GM19438 (cell line): ENCODE data around the gene TSPOAP1.
"Not testable (repeated sequence)": the region's sequence is repeated elsewhere in the genome, so short reads cannot be mapped to it uniquely, and the experiment has no call there.

ENCODE experiments used
- ATAC-seq: cut with Tn5 transposase; IDR thresholded peaks from one replicate; pipeline ENCODE4 v1.9.1; 2021; ENCODE audit warnings: low read depth; ENCODE audit not compliant: unreplicated experiment

The TSPOAP1 gene

DNA sequence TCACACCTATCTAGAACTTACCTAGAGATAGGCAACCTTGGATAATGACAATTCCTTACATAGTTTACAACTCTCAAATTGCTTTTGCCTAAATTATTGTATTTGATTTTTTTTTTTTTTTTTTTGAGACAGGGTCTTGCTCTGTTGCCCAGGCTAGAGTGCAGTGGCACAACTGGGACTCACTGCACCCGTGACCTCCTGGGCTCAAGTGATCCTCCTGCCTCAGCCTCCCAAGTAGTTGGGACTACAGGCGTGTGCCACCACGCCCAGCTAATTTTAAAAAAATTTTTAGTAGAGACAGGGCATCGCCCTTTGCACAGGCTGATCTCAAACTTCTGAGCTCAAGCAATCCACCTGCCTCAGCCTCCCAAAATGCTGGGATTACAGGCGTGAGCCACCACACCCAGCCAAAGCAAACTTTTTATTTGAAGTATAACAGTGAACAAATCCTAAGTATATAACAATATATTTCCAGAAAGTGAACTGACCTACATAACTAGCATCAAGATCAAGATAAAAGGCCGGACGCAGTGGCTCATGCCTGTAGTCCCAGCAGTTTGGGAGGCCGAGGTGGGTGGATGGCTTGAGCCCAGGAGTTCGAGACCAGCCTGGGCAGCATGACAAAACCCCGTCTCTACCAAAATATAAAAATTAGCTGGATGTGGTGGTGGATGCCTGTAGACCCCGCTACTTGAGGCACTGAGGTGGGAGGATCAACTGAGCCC, 12.7 kb upstream of the TSPOAP1 start:
- ATAC-seq = not testable (repeated sequence)

DNA sequence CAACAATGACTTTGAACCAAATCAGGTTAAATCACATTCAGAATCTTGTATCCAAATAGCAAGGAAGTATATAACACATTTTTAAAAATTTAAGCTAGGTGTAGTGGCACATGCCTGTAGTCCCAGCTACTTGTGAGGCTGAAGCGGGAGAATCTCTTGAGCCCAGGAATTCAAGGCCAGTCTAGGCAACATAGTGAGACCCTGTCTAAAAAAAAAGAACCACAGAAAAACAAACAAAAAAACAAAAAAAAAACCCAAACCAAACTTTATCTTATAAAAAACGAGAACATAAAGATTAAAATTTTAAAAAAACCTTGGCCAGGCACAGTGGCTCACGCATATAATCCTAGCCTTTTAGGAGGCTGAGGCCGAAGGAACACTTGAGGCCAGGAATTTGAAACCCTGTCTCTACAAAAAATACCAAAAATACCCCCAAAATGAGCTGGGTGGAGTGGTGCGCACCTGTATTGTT, 11.8 kb upstream of the TSPOAP1 start:
- no peak for ATAC-seq

DNA sequence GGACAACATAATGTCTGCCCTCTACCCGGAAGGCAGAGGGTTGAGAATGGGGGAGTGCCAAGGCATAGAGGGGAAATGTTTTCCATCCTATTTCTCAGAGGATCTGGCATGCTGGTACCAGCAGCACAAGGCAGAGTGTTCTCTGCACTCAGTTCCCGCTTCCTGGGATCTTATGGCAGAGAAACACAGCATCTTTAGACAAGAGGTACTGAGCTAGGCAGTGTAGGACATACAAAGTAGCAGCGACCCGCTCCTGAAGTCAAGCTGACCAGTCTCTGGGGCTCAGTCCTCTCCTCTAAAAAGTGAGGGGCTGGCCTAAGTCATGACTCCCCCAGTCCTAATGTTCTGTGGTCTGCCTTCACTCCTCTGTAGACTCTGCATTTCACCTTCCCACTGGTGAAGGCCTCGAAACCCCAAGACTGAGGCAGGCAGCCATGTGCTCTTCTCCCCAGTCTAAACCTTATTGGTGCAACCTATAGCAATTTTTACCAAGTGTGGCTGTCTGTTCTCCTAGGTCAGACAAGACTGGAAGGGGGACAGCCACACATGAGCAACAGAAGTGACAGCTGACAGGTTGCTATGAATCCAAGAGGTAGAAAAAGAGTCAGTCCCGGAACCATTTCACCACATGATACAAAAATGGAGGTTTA, 11.3 kb upstream of the TSPOAP1 start:
- no peak for ATAC-seq

DNA sequence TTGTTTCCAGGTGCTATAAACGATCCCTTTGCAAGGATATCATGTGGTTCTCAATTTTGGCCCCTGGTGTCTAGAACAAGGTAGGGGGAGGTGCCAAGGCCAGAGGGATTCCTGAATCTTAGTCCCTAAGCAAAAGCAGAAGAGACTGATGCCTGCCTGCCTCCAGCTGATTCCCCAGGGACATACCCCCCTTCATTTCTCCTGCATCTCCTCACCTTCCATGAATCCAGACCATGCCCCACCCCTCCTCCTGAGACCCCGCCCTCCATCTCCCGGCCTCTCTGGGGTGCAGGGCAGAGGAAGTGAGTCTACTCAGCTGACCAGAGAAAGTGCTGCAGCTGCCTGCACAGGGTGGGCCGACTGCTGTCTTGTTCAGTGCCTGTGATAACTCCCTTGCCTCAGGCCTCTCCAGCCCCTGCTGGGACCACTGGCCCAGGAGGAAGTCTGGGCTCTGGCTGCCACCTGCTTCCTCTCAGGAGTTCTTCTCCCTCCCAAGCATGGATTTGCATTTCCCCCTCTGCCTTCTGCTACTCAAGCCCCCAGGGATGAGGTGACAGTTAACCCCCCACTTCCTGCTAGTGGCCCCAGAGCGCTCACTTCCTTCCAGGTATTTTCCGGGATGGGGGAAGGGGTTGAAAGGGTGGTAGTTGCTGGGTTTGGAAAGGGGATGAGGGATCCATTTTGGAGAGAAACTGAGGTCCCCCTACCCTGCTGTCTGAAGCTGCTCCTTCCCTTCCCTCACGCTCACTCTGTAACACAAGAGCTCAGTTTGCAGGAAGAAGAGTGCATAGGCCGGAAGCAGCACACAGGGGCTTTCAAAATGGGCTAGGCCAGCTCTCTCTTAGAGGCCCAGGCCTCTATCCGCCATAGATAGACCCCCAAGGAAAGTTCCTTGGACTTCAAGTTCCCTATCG, 10.5 kb upstream of the TSPOAP1 start:
- ATAC-seq = no peak

DNA sequence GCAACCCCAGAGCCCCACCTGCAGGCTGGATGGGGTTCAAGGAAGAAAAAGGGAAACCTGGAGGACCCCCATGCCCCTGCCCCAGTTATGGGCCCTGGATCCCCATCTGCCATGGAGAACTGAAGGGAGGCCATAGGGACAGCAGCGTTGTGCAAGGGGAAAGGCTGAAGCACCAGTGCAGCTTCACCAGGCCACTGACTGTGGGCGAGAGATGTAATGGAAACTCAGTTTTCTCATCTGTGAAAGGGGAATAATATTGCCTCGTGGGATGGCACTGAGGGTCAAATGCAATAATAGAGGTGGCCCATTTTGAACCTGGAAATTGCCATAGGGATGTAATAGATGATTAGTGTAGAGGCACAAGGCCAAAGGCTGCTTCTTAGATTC, 9.9 kb upstream of the TSPOAP1 start:
- no peak for ATAC-seq

DNA sequence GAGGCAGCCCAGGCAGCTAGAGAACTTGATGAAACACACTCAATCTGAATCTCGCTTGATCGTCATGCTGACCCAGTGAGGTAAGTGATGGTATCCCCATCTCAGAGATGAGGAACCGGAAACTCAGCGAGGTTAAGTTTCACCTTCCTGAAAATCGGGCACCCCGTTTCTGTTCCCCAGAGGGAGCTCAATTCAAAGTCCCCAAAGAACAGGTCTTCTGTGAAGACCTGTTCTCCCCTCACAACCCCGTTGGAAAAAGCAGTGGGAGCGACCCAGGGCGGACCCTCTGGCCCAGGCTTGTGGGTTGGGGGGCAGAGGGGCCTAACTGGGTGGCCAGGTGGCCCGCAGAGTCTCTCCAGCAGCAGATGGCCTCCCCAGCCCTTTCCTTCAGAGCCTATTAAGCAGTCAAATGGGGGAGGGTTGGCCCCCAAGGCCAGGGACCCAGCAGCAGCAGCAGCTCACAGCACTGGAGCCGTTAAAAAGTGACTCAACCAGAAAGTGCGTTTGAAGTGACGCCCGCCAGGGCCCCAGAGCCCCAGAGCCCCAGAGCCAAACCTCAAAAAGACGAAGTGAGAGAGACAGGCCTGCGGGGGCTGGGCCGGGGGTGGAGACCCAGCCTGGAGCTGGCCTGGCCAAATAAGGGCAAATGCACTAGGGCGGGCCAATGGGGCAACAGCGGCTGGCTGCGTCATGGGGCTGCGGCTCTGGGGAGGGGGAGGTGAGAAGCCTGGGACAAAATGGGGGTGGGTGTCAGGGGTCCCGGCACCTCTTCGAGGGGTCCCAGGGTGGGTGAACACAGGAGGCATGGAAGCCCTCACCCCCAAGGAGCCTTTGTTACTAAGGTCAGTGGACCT, 9.2 kb upstream of the TSPOAP1 start:
- peak; percentile 55 for ATAC-seq

DNA sequence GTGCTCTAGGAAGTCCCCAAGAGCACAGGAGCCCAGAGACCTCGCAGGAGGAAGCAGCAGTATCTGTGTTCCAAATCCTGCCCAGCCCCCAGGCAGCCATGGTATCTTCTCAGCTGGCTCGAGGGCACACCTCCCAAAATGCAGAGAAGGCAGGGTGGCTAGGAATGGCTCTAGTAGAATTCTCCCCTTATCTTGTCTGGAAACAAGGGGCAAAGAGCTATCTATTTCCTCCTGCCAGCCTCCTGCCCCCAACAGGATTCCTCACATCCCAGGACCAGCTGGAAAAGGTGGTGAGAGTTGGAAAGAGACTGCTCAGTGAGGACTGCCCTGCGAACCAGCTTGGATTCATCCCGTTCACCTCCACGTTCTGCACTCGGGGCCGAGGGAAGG, 8.6 kb upstream of the TSPOAP1 start:
- no peak for ATAC-seq

DNA sequence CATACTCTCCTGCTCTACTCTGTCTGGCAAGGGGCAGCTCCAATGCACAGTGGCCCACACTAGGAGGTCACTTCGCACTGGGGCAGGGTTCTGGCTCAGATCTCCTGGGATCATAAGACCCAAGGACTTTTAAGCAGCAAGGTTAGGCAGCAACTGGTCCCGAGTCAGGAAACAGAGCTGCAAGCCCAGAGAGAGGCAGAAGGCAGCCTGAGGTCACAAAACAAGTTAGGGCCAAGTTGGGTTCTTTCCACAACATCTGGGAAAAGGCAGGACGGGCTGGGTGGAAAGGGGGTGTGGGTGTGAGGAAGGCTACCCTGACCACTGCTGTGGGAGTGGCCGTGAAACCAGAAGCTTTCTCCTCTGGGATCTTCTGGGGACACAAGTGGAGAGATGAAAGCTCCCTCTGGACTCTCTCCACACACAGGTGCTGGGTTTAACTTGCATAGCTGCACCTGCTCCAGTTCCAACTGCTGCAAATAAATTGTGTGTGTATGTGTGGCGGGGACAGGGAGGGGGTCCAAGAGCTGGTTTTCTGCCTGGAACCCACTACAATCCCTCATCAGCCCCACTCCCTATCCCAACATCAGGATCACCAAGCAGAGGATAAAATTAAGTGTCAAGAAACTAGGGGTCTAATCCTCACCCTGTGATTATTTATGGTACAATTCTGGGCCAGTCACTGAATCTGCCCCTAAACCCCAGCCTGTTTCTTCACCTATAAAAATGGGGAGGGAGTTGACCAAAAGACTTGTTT, 8.0 kb upstream of the TSPOAP1 start:
- no peak for ATAC-seq

- ATAC-seq = peak; percentile 11
These were observed 7.3 kb upstream of the TSPOAP1 start for GRCh38 chr17:58335779-58336455.

- ATAC-seq = no peak
These were observed 6.6 kb upstream of the TSPOAP1 start for GRCh38 chr17:58335061-58335731.

DNA sequence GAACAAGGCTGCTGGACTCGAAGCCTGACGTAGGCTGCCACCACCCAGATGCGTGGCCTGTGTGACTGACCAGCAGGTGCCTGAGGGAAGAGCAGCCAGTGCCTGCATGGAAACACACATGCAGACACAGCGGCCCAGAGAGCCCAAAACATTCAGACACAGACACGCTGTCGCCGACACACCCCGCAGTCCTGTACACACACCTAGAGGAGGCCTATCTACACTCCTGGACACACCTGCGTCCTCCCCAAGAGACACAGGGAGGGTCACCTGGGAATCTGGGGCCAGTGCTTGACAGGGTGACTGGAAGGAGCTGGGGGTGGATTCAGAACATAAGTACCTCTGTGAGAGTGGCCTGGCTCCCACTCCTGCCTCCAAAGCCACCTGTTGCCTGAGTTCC, 6.1 kb upstream of the TSPOAP1 start:
- ATAC-seq = no peak

DNA sequence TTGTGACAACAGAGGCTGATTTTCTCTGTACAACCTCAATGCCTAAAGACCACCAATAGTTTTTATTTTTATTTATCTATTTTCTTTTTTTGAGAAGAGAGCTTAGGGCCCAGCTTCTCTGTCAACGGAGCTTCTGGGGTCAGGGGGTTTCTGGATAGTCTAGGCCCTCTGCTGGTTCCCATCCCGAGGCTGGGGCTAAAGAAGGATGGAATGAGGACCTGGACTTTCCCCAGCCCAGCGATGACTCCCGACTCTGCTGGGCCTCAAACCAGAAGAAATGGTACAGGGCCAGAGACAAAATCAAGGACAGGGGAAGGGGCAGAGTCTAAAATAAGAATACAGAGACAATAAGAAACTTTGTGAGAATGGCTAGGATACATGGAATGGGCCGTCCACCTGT, 5.7 kb upstream of the TSPOAP1 start:
- no peak for ATAC-seq

- ATAC-seq = no peak
These were observed 5.2 kb upstream of the TSPOAP1 start for GRCh38 chr17:58333736-58334207.

- ATAC-seq = no peak
These were observed 4.5 kb upstream of the TSPOAP1 start for GRCh38 chr17:58332778-58333735.

GRCh38 chr17:58331815-58332777, 3.5 kb upstream of the TSPOAP1 start:
- ATAC-seq = no peak
